ENCODE results near the gene CLPSL1.

DNA sequence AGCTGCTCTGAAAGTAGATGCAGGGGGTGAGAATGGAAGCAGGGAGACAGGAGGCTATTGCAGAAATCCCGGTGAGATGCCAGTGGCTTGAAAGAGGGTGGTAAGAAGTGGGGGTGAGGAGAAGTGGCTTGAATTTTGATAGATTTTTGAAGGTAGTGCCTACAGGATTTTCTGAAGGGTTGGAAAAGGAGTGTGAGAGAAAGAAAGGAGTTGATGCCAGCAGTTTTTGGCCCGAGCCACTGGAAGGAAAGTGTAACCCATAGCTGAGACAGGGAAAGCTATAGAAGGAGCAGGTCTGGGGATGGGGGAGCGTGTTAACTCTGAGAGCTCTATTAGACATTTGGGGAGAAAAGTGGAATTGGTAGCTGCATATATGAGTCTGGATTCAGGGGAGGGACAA lies 34.3 kb upstream of the CLPSL1 start:
- TF ChIP-seq SP1 (IDR thresholded peaks at IDR 0.05; ENCODE audit: low read depth, low read length), result no peak
- TF ChIP-seq, protein P1, sequence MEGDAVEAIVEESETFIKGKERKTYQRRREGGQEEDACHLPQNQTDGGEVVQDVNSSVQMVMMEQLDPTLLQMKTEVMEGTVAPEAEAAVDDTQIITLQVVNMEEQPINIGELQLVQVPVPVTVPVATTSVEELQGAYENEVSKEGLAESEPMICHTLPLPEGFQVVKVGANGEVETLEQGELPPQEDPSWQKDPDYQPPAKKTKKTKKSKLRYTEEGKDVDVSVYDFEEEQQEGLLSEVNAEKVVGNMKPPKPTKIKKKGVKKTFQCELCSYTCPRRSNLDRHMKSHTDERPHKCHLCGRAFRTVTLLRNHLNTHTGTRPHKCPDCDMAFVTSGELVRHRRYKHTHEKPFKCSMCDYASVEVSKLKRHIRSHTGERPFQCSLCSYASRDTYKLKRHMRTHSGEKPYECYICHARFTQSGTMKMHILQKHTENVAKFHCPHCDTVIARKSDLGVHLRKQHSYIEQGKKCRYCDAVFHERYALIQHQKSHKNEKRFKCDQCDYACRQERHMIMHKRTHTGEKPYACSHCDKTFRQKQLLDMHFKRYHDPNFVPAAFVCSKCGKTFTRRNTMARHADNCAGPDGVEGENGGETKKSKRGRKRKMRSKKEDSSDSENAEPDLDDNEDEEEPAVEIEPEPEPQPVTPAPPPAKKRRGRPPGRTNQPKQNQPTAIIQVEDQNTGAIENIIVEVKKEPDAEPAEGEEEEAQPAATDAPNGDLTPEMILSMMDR (IDR thresholded peaks at IDR 0.05; ENCODE audit: control extremely low read depth in 1 of 3, insufficient read depth in 1 of 3, low read depth in 1 of 3, low read length in 3 of 3), result no peak
- TF ChIP-seq POLR2AphosphoS5 (IDR thresholded peaks at IDR 0.05; ENCODE audit: low read depth, low read length), result no peak
